EL (cell line): Measurements from ENCODE around the gene HTR1B.

Experiments
- DNase-seq: peaks from one replicate; pipeline ENCODE4 v3.0.0-alpha.2; 2016

The HTR1B gene

GRCh38 chr6:77463308-77463860 lies at the start of gene HTR1B:
HTR1B (minus strand) TSS chr6:77463491; CDS start chr6:77463403, 88 bp downstream.
- DNase-seq = peak; percentile 52

GRCh38 chr6:77512554-77512953 lies 49.3 kb upstream of the HTR1B start:
- DNase-seq = no peak

- DNase-seq = no peak
These were observed 48.6 kb upstream of the HTR1B start for GRCh38 chr6:77511860-77512259.

- DNase-seq = no peak
These were observed 39.7 kb upstream of the HTR1B start for GRCh38 chr6:77502981-77503380.

- DNase-seq = no peak
These were observed 29.2 kb upstream of the HTR1B start for GRCh38 chr6:77492530-77492929.

GRCh38 chr6:77487808-77488425 lies 24.6 kb upstream of the HTR1B start:
- DNase-seq = no peak

- DNase-seq = no peak
These were observed 19.7 kb upstream of the HTR1B start for GRCh38 chr6:77482981-77483380.

GRCh38 chr6:77474973-77475372 lies 11.7 kb upstream of the HTR1B start:
- DNase-seq = no peak

- DNase-seq = peak; percentile 13
These were observed 11.1 kb upstream of the HTR1B start for GRCh38 chr6:77474286-77474956.

GRCh38 chr6:77470983-77471382 lies 7.7 kb upstream of the HTR1B start:
- peak; percentile 15 for DNase-seq

GRCh38 chr6:77468939-77469338 lies 5.6 kb upstream of the HTR1B start:
- DNase-seq = no peak

- DNase-seq = peak; percentile 32
These were observed 3.5 kb upstream of the HTR1B start for GRCh38 chr6:77466451-77467437.

GRCh38 chr6:77466055-77466450 lies 2.8 kb upstream of the HTR1B start:
- peak; percentile 75 for DNase-seq

GRCh38 chr6:77464495-77464867 lies 1.2 kb upstream of the HTR1B start:
- no peak for DNase-seq

- peak; percentile 37 for DNase-seq
These were observed 687 bp upstream of the HTR1B start for GRCh38 chr6:77463861-77464494.

GRCh38 chr6:77462359-77463307 lies 658 bp downstream of the HTR1B start:
- DNase-seq = peak; percentile 37

- no peak for DNase-seq
These were observed 1.5 kb downstream of the HTR1B start for GRCh38 chr6:77461796-77462195.

GRCh38 chr6:77458421-77458820 lies 4.9 kb downstream of the HTR1B start:
- no peak for DNase-seq

GRCh38 chr6:77457720-77458349 lies 5.5 kb downstream of the HTR1B start:
- peak; percentile 92 for DNase-seq

GRCh38 chr6:77456531-77457248 lies 6.6 kb downstream of the HTR1B start:
- peak; percentile 99 for DNase-seq
